HG02943 (cell line): ENCODE data around the gene ANKRD63.

Experiments used
- ATAC-seq: cut with Tn5 transposase; IDR thresholded peaks from one replicate; pipeline ENCODE4 v1.9.1; 2021; ENCODE audit warnings: mild to moderate bottlenecking, low read depth, moderate library complexity; ENCODE audit not compliant: unreplicated experiment

The ANKRD63 gene

DNA sequence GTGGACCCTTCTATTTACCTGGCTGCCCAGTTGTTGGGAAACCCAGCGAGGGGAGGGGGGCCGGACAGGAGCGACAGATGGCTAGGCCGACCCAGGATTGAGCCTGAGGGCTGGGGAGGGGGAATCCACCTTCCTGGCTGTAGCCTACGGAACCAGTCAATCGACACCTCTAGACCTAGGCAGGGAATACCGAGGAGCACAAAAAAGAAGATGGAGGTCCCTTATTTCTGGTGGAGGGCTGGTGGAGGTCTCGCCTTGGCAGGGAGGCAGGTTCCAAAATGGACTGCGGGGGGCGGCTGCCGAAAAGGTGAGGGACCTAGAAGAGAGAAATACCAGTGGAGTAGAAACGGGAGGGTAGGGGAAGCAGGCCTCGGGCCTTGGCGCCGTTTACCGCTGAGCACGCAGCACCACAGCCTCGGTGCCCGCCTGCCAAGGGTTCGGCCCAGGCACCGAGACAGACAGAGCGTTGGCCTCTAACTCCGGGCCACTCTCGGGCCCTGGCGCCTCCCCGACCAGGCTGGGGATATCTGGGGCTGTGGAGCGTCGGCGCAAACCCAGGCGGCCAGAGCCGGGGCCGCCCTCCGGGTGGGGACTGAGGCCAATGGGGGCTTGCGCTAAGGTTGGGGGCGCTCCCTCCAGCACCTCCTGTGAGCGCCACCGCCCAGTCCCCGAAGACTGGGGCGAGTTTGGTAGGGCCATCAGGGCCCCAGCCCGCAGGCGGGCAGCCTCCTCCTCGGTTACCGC, 1.6 kb downstream of the ANKRD63 start:
- ATAC-seq = no peak

- no peak for ATAC-seq
These were observed 2.4 kb downstream of the ANKRD63 start for GRCh38 chr15:40280260-40281056.

DNA sequence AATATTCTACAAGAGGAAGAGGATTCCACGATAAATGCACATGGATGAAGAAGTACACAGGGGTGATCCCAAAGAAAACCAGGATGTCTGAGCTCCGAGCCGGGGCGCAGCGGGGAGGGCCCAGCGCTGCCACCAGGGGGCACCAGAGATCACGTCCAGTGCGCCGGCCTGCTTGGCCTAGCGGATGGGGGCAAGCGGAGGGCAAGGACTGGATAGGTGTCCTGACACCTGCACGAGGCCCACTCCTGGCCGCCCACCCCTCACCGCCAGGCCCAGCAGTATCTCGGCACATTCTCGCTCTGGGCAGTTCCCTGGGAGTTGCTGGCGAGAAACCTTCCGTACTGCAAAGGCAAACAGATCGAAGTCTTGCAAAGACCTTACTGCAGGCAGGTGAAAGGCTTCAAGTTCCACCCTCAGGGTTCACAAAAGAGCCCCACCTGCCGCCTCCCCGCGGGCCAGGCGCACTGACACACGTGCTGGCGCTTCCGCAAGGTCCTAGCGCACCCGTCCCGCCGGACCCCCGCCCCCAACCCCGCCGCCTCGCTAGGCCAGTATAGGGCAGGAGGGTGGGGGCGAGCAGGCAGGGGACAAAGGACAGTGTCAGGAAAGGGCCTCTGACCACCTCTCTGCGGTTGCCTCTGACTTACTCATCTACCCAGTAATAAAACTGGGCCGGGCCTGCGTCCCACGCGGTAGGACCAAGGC, 3.3 kb downstream of the ANKRD63 start:
- ATAC-seq = no peak

- no peak for ATAC-seq
These were observed 4.8 kb downstream of the ANKRD63 start for GRCh38 chr15:40278026-40278425.

- ATAC-seq = no peak
These were observed 5.4 kb downstream of the ANKRD63 start for GRCh38 chr15:40277471-40277870.

DNA sequence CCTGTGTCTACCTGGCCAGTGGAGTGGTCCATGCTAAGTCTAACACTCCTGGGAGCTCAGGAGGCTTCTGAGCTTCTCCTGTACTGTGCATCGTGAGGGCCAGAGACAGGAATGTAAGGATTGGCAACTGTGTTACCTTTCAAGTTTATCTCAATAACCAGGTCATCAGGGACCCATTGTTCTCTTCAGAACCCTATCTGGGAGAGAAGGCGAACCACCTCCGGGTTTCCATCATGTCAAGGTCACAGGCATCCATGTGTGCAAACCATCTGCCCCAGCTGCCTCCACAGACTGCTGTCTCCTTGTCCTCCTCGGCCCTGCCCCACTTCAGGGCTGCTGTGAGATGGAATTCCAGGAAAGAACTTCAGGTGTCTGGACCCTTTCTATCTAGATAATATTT, 5.9 kb downstream of the ANKRD63 start:
- ATAC-seq = no peak

- no peak for ATAC-seq
These were observed 6.9 kb downstream of the ANKRD63 start for GRCh38 chr15:40275954-40276353.

DNA sequence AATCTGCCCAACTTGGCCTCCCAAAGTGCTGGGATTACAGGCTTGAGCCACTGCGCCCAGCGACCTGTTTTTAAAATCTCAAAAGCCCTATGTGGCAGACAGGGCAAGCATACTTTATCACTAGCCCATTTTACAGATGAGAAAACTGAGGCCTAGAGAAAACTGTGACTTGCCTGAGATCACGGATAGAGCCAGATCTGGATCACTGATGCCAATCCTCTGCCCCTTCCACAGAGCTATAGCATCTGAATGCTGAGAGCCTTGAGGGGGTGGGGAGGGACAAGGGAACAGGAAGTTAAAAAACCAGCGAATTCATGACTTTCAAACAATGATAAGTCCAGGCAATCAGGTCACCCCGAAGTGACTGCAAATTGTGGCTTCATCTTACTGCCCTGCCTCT, 7.3 kb downstream of the ANKRD63 start:
- ATAC-seq = no peak

DNA sequence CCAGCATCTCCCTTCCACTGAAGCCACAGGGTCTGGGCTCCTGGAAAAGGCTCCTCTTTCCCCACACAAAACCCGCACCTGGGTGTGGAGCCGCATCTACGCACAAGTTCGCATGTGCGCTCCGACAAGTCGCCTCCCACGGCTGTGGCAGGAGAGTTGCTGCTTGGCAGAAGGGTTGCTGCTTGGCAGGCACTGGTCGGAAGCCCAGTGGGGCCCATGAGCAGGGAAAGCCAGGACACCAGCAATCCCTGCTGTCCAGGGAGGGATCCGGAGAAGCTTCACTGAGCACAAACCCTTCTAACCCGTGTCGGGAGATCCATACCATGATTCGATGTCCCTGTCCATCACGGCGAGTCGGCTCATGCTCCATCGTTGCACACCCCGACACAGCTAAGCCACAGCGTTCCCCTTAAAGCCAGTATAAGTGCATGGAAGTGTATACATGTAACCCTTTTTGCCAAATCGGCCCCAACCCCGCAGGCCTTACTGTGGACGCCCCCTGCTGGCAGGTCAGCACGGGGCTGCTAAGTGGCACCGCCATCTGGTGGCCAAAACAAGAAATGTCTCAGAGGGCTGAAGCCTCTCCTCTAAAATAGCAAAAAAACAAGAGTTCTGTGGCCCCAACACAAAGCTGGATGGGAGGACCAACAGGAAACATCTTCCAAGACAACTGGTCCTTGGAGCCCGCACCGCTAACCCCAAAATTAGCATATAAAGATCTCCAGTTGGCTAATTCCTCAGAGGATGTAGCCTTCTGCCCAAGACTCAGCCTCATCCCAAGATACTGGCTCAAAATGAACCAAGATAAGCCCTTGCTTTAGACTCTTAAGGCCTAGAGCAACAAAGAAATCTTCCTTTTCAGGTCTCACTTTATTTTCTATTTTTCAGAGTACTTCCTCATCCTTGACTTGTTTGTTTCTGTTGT, 8.3 kb downstream of the ANKRD63 start:
- no peak for ATAC-seq

GRCh38 chr15:40273428-40273827, 9.4 kb downstream of the ANKRD63 start:
- ATAC-seq = no peak

DNA sequence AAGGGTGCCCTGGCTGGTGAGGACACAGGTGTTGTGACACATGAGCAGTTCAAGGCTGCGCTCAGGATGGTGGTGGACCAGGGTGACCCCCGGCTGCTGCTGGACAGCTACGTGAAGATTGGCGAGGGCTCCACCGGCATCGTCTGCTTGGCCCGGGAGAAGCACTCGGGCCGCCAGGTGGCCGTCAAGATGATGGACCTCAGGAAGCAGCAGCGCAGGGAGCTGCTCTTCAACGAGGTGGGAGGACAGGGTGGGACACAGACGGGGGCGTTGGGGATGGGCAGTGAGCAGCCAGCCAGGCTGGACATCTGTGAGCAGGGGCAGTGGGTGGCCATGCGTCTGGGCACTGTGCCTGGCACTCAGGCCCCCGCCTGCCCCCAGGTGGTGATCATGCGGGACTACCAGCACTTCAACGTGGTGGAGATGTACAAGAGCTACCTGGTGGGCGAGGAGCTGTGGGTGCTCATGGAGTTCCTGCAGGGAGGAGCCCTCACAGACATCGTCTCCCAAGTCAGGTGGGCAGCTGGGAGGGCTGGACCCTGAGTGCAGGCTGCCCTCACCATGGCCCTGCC, 10.3 kb downstream of the ANKRD63 start:
- ATAC-seq = no peak

DNA sequence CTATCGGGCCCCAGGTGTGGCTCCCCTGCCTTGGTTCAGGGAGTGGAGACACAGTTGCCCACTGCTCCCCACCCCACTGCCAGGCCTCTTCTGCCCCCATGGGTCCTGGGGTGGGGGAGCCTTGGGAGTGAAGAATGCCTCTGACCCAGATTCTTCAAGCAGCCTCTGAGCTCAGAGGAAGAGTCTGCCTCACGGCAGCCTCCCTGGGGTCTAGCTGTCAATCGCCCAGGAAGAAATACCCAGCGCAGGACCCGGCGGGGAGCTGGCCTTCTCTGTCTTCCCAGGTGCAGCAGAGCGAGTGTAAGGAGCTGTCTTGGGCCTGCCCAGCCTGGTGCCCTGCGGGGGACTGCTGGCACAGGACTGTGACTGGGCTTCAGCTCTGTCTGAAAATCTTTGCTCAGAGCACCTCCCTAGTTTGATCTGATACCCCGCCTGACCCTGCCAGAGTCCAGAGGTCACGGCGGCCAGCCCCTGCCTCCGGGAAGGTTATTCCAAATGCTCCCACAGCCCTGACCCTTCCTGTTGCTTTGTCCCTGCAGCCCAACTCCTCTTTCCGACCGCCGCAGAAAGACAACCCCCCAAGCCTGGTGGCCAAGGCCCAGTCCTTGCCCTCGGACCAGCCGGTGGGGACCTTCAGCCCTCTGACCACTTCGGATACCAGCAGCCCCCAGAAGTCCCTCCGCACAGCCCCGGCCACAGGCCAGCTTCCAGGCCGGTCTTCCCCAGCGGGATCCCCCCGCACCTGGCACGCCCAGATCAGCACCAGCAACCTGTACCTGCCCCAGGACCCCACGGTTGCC, 11.0 kb downstream of the ANKRD63 start:
- no peak for ATAC-seq

DNA sequence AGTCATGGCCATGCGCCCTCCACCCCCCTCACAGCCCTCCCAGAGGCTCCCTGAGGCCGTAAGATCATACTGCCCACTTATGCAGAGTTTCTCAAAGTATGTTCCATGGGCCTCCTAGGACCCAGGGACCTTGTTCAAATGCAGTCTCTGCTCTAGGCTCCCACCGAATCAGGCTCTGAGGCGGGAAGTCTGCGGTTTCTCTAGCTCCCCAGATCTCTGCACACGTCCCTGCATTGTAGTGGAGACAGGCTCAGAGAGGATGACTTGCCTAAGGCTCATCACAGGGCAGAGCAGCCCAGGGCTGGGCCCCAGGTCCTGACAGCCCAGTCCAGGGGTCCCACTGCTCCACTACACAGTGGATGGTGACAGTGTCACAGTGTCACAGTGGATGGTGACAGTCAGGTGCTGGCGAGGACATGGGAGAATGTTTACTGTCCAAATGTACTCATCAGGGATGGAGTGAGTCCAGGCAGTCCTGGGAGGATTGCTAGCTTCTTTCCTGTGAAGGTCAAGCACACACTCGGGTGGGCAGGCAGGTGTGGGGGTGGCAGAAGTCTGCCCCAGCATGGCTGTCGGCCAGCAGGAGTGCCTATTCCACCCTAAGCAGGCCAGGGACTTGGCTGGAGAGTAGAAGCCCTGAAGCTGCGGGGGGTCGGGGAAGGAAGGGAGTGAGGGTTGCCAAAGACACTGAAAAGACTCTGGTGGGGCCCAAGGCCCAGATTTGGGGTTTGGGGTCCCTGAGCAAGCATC, 12.4 kb downstream of the ANKRD63 start:
- no peak for ATAC-seq

DNA sequence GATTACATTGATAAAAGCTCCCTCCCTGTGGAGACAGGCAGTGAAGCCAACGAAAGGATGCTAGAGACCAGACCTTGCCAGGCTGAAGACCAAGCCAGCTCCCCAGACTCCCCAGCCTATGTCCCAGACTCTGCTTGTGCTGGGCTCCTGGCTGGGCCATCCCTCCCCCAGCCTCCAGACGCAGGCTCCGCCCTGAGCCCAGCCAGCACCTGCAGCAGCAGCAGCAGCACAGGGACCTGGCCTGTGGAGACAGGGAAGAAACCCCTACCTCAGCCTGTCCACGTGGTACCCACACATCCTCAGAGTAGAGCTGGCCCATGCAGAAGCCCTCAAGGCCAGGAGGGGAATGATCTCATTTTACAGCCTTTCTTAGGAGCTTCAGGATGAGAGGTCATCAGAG, 13.3 kb downstream of the ANKRD63 start:
- ATAC-seq = no peak

DNA sequence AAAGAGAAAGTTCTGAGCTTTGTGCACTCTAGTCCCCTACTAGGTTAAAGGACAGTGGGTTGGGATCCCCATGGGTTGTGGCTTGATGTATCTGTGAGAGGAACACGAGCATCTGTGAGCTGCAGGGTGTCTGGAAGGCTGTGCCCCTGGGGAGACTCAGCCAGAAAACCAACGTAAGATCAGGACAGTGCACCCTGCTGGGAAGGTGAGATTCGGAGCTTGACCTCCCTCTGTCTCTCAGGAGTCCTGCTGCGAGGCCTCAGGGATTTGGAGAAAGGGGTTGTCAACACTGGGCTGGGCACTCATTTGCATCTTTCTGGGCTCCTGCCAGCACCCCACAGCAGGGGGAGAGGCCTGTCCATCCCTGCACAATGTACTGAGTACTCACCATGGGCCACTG, 15.2 kb downstream of the ANKRD63 start:
- no peak for ATAC-seq

DNA sequence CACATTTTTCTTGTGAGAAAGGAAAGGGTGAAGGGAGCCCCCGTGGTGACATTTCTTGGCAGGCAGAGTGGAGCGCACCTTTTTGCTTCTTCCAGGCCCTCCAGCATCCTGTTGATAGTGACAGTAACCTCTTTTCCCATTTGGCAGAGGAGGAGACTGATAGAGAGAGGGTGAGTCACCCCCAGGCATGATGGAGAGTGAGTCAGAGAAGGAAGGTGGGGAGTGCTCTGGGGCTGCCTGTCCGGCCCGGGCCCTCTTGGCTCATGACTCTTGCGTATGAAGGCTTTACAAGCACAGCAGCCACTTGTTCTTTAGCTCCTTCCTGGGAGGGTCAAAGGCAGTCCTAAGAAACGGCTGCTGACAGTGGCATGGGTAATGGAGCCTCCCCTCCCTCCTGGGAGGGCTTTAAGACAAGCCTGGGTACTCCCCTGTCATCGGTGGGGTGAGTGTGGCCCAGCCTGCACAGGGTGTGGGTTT, 16.0 kb downstream of the ANKRD63 start:
- ATAC-seq = no peak

GRCh38 chr15:40265875-40266274, 17.0 kb downstream of the ANKRD63 start:
- ATAC-seq = no peak

DNA sequence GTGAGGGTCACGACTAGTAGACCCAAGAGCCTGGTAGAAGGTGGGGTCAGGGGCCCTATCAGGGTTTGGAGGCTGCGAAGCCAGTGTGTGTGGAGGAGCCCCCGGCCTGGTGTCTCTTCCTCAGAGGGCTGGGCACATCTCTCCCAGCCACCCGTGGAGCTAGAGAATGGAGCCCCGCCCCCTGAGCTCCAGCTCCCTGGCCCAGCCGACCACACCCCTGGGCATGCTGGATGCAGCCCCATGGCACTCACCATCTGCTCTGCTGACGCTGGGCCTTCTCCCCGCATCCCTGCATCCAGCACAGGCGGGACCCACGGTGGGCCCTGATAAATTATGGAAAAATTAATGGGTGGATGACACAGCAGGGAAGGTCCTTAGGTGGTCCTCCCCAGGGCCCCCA, 17.5 kb downstream of the ANKRD63 start:
- ATAC-seq = no peak
